NCI-H774 (cell line): Measurements from ENCODE around the gene APP.

Source experiments
- DNase-seq: peaks from one replicate; lab custom pipeline; 2025; lab: John Stamatoyannopoulos, UW

Gene APP

GRCh38 chr21:26170471-26171257 lies at the start of gene APP:
Gene APP (minus strand): TSS chr21:26170770. CDS start chr21:26170620, 150 bp downstream.
- DNase-seq: peak; percentile 77

DNA sequence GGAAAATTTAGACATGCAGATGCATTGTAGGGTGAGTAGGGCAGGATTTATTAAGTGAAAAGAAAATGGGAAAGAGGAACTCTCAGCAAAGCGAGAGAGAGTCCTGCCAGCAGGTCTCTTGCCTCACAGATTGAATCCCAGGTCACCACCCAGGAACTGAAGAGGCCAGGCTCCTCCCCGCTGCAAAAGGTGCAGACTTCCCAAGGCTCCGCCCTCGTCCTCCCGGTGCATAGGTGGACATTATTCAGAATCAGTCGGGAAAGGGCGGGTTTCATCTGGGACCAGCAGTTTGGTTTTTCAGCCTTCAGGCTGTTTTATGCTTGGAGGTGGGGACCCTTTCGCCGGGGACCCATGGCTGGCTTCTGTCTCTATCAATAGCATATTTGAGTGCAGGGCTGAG lies 41.6 kb upstream of the APP start:
- no peak for DNase-seq

GRCh38 chr21:26210614-26211013 lies 40.0 kb upstream of the APP start:
- DNase-seq: no peak

DNA sequence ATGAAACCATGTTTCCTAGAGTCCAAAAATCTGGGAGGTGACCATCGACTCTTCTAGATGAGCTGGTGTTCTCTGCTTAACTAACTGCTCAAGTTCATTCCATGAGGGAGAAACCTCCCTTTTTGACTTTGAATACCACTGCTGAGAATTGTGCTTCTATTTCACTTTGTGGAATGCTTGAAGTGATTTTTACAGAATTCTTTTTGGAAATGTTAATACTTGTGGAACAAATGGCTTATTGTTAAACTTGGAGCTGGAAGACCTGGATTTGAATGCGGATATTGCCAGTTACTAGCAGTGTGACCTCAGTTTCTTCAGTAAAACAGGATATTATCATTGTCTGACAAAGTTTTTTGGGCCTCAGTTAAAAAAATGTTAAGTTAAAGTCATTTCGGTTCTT lies 36.5 kb upstream of the APP start:
- no peak for DNase-seq

DNA sequence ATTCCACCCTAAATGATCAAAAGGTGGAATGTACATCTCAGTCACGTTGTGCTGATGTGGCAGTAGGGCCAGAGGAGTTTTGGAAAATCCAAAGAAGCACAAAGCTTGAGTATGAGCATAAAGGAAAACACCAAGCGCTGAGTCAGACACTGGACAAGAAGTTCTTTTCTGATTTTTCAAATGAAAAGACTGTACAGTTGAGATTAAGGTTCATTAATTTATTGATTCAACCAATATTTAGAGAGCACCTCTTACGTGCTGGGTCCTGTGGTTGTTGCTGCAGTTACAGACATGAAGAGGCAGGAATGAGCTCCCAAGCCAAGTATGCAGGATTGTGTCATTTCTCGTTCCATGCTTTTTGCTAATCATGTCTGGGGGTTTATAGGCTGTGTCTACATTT lies 28.9 kb upstream of the APP start:
- DNase-seq: no peak

DNA sequence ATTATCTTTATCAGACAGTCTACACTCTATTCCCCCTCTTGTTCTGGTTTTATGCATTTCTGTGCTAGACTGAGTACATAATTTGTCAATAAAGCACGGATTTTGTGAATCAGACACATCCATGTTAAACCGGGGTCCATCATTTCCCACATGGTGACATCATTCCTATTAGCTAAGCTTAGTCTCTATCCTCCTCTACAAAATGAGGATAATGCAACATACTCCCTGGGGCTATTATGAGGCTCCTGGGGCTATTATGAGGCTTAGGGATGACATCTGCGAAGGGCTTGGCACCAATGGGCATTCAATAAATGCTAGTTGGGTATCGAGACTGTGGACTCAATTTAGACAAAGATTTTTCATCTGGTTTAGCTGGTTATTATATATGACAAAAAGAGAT lies 25.1 kb upstream of the APP start:
- no peak for DNase-seq

GRCh38 chr21:26194811-26195251 lies 24.3 kb upstream of the APP start:
- no peak for DNase-seq

DNA sequence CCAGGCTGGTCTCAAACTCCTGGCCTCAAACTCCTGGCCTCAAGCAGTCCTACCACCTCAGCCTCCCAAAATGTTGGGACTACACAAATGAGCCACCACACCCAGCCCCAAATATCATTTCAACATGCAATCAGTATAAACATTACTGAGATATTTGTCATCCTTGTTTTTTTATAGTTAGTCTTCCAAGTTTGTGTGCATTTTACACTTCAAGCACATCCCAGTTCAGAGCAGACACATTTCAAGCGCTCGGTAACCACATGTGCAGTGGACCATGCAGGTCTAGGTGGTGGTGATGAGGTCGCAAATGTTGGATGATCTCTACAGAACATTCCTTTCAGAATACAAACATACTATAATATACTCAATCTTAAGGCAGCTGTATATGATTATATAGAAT lies 23.8 kb upstream of the APP start:
- no peak for DNase-seq

GRCh38 chr21:26191609-26192008 lies 21.0 kb upstream of the APP start:
- DNase-seq: no peak

- no peak for DNase-seq
These were observed 17.9 kb upstream of the APP start for GRCh38 chr21:26188422-26188821.

DNA sequence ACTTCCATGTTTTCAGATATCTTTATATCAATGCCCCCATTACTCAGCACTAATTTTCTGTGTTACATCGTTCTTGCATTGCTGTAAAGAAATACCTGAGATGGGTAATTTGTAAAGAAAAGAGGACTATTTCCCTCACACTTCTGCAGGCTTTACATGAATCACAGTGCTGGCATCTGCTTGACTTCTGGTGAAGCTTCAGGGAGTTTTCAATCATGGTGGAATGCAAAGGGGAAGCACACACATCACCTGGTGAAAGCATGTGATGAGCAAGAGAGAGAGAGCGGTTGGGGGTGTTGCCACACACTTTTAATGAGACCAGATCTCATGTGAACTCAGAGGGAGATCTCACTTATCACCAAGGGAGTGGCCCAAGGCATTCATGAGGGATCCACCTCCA lies 14.9 kb upstream of the APP start:
- DNase-seq: no peak

- DNase-seq: no peak
These were observed 14.5 kb upstream of the APP start for GRCh38 chr21:26185021-26185420.

DNA sequence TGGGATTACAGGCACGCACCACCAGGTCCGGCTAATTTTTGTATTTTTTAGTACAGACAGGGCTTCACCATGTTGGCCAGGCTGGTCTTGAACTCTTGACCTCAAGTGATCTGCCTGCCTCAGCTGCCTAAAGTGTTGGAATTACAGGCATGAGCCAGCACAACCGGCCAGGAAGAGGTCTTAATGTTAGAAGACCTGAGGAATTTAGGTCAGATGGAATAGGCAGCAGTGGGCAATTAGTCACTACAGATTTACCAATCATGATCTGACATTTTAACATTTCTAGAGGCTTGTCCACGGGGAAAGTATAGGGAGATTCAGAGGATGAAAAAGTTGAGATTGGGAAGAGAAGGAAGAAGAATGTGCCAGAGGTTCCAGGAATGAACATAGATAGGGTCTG lies 8.9 kb upstream of the APP start:
- DNase-seq: no peak

DNA sequence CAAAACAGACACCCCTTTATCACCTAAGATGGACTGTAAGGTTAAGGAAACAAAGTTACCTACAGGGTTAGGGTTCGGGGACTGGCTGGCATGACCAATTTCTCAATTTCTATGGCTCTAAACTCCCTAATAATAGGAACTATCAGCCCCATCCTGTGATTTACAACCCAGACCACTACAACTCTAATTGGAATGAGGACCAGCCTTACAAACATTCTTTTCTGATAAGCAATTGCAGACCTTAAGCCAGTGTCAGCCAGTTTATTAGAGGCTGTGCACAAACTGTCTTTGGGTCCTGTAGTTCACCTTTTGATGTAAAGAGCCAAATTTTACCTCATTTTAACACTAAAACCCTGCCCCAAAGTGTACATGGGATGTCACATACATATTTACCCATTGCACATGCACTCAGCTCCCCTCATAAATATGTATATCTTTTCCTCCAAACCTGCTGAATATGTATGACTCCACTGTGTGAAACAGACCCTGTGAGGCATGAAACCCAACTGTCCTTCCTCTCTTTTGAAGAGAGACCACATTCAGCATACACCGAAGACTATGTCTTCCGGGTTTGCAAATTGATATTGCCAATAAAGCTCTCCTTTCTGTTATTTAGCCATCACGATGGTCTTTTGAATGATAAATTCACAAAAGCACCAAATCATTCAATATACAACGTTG lies 7.3 kb upstream of the APP start:
- no peak for DNase-seq

GRCh38 chr21:26177187-26177586 lies 6.6 kb upstream of the APP start:
- DNase-seq: no peak

GRCh38 chr21:26171258-26172100 lies 909 bp upstream of the APP start:
- DNase-seq: peak; percentile 52

DNA sequence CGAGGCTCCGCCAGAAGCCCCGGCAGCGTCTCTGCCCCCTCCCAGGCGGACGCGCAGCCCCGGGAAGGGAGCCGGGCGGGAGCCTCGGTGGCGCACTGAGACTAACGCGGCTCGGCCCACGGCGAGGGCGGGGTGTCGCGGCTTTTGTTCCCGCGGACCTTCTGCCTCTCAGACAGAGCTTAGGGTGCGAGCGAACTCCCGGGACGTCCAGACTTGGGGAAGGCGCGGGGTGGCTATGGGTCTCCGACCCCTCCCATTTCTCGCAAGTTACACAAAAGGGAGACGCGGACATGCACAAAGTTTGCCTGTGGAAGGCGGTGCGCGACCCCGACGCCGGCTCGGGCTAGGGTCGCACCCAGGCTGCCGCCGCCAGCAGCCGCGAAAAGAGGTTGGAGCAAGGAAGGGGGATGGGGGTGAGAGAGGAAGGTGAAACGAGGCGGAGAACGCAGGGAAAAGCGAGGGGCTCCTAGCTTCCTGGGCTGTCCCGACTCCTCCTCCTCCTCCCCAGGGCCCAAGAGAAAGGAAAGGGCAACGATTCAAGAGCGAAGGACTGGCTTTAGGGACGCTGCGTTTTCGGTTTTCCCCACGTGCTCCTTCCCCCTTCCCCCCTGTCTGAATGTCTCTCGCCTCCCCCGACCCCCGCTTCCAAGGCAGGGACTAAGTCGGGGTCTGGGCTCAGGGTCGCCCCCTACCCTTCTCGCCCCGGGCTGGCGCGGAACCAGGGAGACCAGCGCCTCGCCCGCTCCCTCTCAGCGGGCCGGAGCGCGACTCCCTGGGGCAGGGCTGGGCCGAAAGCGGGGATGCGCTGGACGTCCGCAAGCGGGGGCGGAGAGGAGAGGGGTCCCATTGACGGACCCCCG lies 729 bp downstream of the APP start:
- peak; percentile 41 for DNase-seq

GRCh38 chr21:26169061-26169610 lies 1.4 kb downstream of the APP start:
- DNase-seq: peak; percentile 8

DNA sequence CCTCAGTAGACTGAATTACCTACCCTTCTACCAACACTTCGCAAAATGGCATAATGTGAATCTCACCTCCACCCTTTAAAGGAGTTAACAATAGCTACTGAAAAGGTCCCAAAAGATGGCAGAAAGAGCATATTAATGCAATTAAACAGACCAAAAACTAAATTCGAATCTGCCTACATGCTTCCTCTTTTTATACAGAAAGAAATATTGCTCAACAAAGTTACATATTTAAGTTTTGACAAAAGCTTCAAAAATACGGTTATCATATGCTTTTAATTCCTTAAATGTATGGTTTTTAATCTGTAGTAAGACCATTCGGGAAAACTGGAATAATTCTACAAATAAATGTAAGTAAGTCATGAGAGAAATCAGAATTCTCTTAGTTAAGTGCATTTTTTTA lies 2.2 kb downstream of the APP start:
- DNase-seq: no peak

DNA sequence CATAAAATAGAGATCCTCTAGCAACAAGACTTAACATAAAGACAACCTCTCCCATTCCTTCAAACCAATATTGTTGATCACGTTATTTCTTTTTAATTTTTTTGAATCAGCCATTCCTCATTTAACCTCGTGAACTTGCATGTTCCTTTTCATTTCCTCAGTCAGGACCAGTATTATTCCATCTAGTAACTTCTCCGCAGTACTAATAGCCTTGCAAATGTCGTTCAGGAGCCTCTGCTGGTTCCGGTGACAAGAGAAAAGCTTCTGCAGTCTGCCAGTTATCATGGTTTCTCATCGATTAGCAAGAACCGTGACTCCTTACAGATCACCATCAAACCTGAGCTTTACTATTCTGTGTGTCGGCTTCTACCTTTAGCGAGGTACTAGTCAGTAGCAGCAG lies 3.0 kb downstream of the APP start:
- DNase-seq: no peak

- no peak for DNase-seq
These were observed 5.2 kb downstream of the APP start for GRCh38 chr21:26165331-26165730.
